Activated naive CD8-positive, alpha-beta T cell (primary cell): ENCODE data around the gene APEH.

Experiments used
- H3K27ac Mint-ChIP-seq: one replicate; pipeline ENCODE4 v1.8.0; 2021; ENCODE audit warnings: mixed read lengths
- H3K27me3 Mint-ChIP-seq: one replicate; pipeline ENCODE4 v1.8.0; 2021; ENCODE audit warnings: mixed read lengths
- H3K36me3 Mint-ChIP-seq: one replicate; pipeline ENCODE4 v1.8.0; 2021; ENCODE audit warnings: mixed read lengths
- H3K4me1 Mint-ChIP-seq: one replicate; pipeline ENCODE4 v1.8.0; 2021; ENCODE audit warnings: low read depth, mixed read lengths
- H3K4me3 Mint-ChIP-seq: one replicate; pipeline ENCODE4 v1.8.0; 2021; ENCODE audit warnings: mild to moderate bottlenecking, mixed read lengths
- H3K9me3 Mint-ChIP-seq: one replicate; pipeline ENCODE4 v1.8.0; 2021; ENCODE audit warnings: low read depth, mixed read lengths

APEH gene

GRCh38 chr3:49703956-49704355 lies 29.8 kb downstream of the APEH start:
- Mint-ChIP-seq H3K27ac (no peak overlapping the region), H3K36me3 (peaks cover 2% of the 10 kb centered on the region), H3K9me3 (no peaks in the 10 kb centered on the region), H3K4me1 (no peaks in the 10 kb centered on the region), H3K4me3 (no peak overlapping the region), H3K27me3 (no peaks in the 10 kb centered on the region)

- Mint-ChIP-seq H3K36me3 (peaks cover 2% of the 10 kb centered on the region), H3K9me3 (no peaks in the 10 kb centered on the region), H3K27me3 (no peaks in the 10 kb centered on the region), H3K4me1 (no peaks in the 10 kb centered on the region), H3K4me3 (no peak overlapping the region), H3K27ac (no peak overlapping the region)
These were observed 30.5 kb downstream of the APEH start for GRCh38 chr3:49704629-49705028.

GRCh38 chr3:49705390-49705960 lies 31.3 kb downstream of the APEH start:
- Mint-ChIP-seq H3K9me3 (no peaks in the 10 kb centered on the region), H3K4me3 (no peak overlapping the region), H3K36me3 (peaks cover 2% of the 10 kb centered on the region), H3K27me3 (no peaks in the 10 kb centered on the region), H3K27ac (no peak overlapping the region), H3K4me1 (no peaks in the 10 kb centered on the region)

- peaks cover 2% of the 10 kb centered on the region for H3K36me3 Mint-ChIP-seq
These were observed 32.4 kb downstream of the APEH start for GRCh38 chr3:49706456-49707112.

GRCh38 chr3:49707113-49707480 lies 32.9 kb downstream of the APEH start:
- Mint-ChIP-seq H3K4me1 (peaks cover 2% of the 10 kb centered on the region), H3K9me3 (no peaks in the 10 kb centered on the region), H3K27me3 (no peaks in the 10 kb centered on the region), H3K27ac (no peak overlapping the region), H3K36me3 (peaks cover 2% of the 10 kb centered on the region), H3K4me3 (no peak overlapping the region)

More at GRCh38 chr3:49706456-49707112, 32.4 kb downstream of the APEH start:
- Mint-ChIP-seq H3K27ac (no peak overlapping the region), H3K27me3 (no peaks in the 10 kb centered on the region), H3K9me3 (no peaks in the 10 kb centered on the region), H3K4me1 (no peaks in the 10 kb centered on the region), H3K4me3 (no peak overlapping the region)

GRCh38 chr3:49709852-49710251 lies 35.7 kb downstream of the APEH start:
- H3K36me3 Mint-ChIP-seq = no peaks in the 10 kb centered on the region
- H3K4me3 Mint-ChIP-seq = no peak overlapping the region
- H3K27me3 Mint-ChIP-seq = no peaks in the 10 kb centered on the region
- peaks cover 5% of the 10 kb centered on the region for H3K4me1 Mint-ChIP-seq
- no peaks in the 10 kb centered on the region for H3K9me3 Mint-ChIP-seq
- H3K27ac Mint-ChIP-seq = no peak overlapping the region

GRCh38 chr3:49711489-49711888 lies 37.3 kb downstream of the APEH start:
- Mint-ChIP-seq H3K4me1 (peaks cover 5% of the 10 kb centered on the region), H3K27ac (no peak overlapping the region), H3K27me3 (no peaks in the 10 kb centered on the region), H3K9me3 (no peaks in the 10 kb centered on the region), H3K36me3 (no peaks in the 10 kb centered on the region), H3K4me3 (no peak overlapping the region)

GRCh38 chr3:49712166-49712565 lies 38.0 kb downstream of the APEH start:
- Mint-ChIP-seq H3K27ac (no peak overlapping the region), H3K9me3 (no peaks in the 10 kb centered on the region), H3K36me3 (no peaks in the 10 kb centered on the region), H3K4me3 (no peak overlapping the region), H3K4me1 (peaks cover 5% of the 10 kb centered on the region), H3K27me3 (no peaks in the 10 kb centered on the region)

- no peaks in the 10 kb centered on the region for H3K36me3 Mint-ChIP-seq
- H3K4me3 Mint-ChIP-seq = no peak overlapping the region
- H3K27ac Mint-ChIP-seq = no peak overlapping the region
- no peaks in the 10 kb centered on the region for H3K9me3 Mint-ChIP-seq
- H3K27me3 Mint-ChIP-seq = no peaks in the 10 kb centered on the region
- peaks cover 5% of the 10 kb centered on the region for H3K4me1 Mint-ChIP-seq
These were observed 38.6 kb downstream of the APEH start for GRCh38 chr3:49712631-49713317.

GRCh38 chr3:49713336-49714105 lies 39.4 kb downstream of the APEH start:
- Mint-ChIP-seq H3K36me3 (no peaks in the 10 kb centered on the region), H3K27ac (no peak overlapping the region), H3K4me1 (peaks cover 7% of the 10 kb centered on the region), H3K4me3 (no peak overlapping the region), H3K27me3 (no peaks in the 10 kb centered on the region), H3K9me3 (no peaks in the 10 kb centered on the region)

- Mint-ChIP-seq H3K36me3 (no peaks in the 10 kb centered on the region), H3K4me3 (no peak overlapping the region), H3K27me3 (no peaks in the 10 kb centered on the region), H3K4me1 (peaks cover 19% of the 10 kb centered on the region), H3K27ac (no peak overlapping the region), H3K9me3 (no peaks in the 10 kb centered on the region)
These were observed 40.8 kb downstream of the APEH start for GRCh38 chr3:49714728-49715550.

GRCh38 chr3:49715611-49716121 lies 41.5 kb downstream of the APEH start:
- H3K27me3 Mint-ChIP-seq = no peaks in the 10 kb centered on the region
- H3K4me3 Mint-ChIP-seq = no peak overlapping the region
- H3K9me3 Mint-ChIP-seq = no peaks in the 10 kb centered on the region
- no peak overlapping the region for H3K27ac Mint-ChIP-seq
- H3K4me1 Mint-ChIP-seq = peaks cover 19% of the 10 kb centered on the region
- H3K36me3 Mint-ChIP-seq = no peaks in the 10 kb centered on the region

GRCh38 chr3:49716169-49716568 lies 42.0 kb downstream of the APEH start:
- no peak overlapping the region for H3K4me3 Mint-ChIP-seq
- H3K27me3 Mint-ChIP-seq = no peaks in the 10 kb centered on the region
- peaks cover 19% of the 10 kb centered on the region for H3K4me1 Mint-ChIP-seq
- no peaks in the 10 kb centered on the region for H3K9me3 Mint-ChIP-seq
- no peaks in the 10 kb centered on the region for H3K36me3 Mint-ChIP-seq
- H3K27ac Mint-ChIP-seq = no peak overlapping the region

- Mint-ChIP-seq H3K36me3 (no peaks in the 10 kb centered on the region), H3K4me3 (no peak overlapping the region), H3K27me3 (no peaks in the 10 kb centered on the region), H3K27ac (no peak overlapping the region), H3K4me1 (peaks cover 18% of the 10 kb centered on the region), H3K9me3 (no peaks in the 10 kb centered on the region)
These were observed 42.6 kb downstream of the APEH start for GRCh38 chr3:49716691-49717210.
